ENCODE results near the gene PTPRR.

The PTPRR gene

GRCh38 chr12:70830221-70831061 lies 90.1 kb downstream of the PTPRR start:
- DNase-seq (ENCODE audit: low read depth): no peak
- TF ChIP-seq CTCF (conservative IDR thresholded peaks at IDR 0.05; ENCODE audit: low read depth, low read length): no peak
- H3K4me3 ChIP-seq (ENCODE audit: low read depth, low read length): no peak overlapping the region

- no peak overlapping the region for H3K4me3 ChIP-seq (ENCODE audit: low read depth, low read length)
- no peak for TF ChIP-seq CTCF (conservative IDR thresholded peaks at IDR 0.05; ENCODE audit: low read depth, low read length)
- DNase-seq (ENCODE audit: low read depth): no peak
These were observed 91.5 kb downstream of the PTPRR start for GRCh38 chr12:70829070-70829469.

GRCh38 chr12:70828351-70828750 lies 92.2 kb downstream of the PTPRR start:
- no peak overlapping the region for H3K4me3 ChIP-seq (ENCODE audit: low read depth, low read length)
- peak; percentile 40 for DNase-seq (ENCODE audit: low read depth)
- no peak for TF ChIP-seq CTCF (conservative IDR thresholded peaks at IDR 0.05; ENCODE audit: low read depth, low read length)

GRCh38 chr12:70826156-70826555 lies 94.4 kb downstream of the PTPRR start:
- H3K4me3 ChIP-seq (ENCODE audit: low read depth, low read length): no peak overlapping the region
- DNase-seq (ENCODE audit: low read depth): no peak
- TF ChIP-seq CTCF (conservative IDR thresholded peaks at IDR 0.05; ENCODE audit: low read depth, low read length): no peak

- DNase-seq (ENCODE audit: low read depth): no peak
- no peak overlapping the region for H3K4me3 ChIP-seq (ENCODE audit: low read depth, low read length)
- TF ChIP-seq CTCF (conservative IDR thresholded peaks at IDR 0.05; ENCODE audit: low read depth, low read length): no peak
These were observed 96.0 kb downstream of the PTPRR start for GRCh38 chr12:70824511-70824910.

GRCh38 chr12:70823182-70823976 lies 97.2 kb downstream of the PTPRR start:
- no peak overlapping the region for H3K4me3 ChIP-seq (ENCODE audit: low read depth, low read length)
- DNase-seq (ENCODE audit: low read depth): no peak
- TF ChIP-seq CTCF (conservative IDR thresholded peaks at IDR 0.05; ENCODE audit: low read depth, low read length): no peak
